HG03521 (cell line): ENCODE data around the gene CDKL5.
"Not testable (repeated sequence)": the region's sequence is repeated elsewhere in the genome, so short reads cannot be mapped to it uniquely, and the experiment has no call there.

Source experiments
- ATAC-seq: cut with Tn5 transposase; IDR thresholded peaks from one replicate; pipeline ENCODE4 v1.9.1; 2021; ENCODE audit warnings: mild to moderate bottlenecking, moderate library complexity; ENCODE audit not compliant: unreplicated experiment

CDKL5 gene

GRCh38 chrX:18573556-18573955, 148.1 kb downstream of the CDKL5 start:
- ATAC-seq, result no peak

GRCh38 chrX:18574591-18574990, 149.2 kb downstream of the CDKL5 start:
- ATAC-seq, result no peak

- ATAC-seq, result no peak
Observed at GRCh38 chrX:18575744-18576143, 150.3 kb downstream of the CDKL5 start.

GRCh38 chrX:18577400-18577799, 152.0 kb downstream of the CDKL5 start:
- ATAC-seq, result no peak

GRCh38 chrX:18578546-18578945, 153.1 kb downstream of the CDKL5 start:
- no peak for ATAC-seq

GRCh38 chrX:18579495-18579894, 154.1 kb downstream of the CDKL5 start:
- no peak for ATAC-seq

GRCh38 chrX:18582910-18583493, 157.6 kb downstream of the CDKL5 start:
- no peak for ATAC-seq

GRCh38 chrX:18589292-18589691, 163.9 kb downstream of the CDKL5 start:
- not testable (repeated sequence) for ATAC-seq

- no peak for ATAC-seq
Observed at GRCh38 chrX:18591834-18592233, 166.4 kb downstream of the CDKL5 start.

GRCh38 chrX:18594079-18594478, 168.7 kb downstream of the CDKL5 start:
- ATAC-seq, result no peak

- no peak for ATAC-seq
Observed at GRCh38 chrX:18596096-18596495, 170.7 kb downstream of the CDKL5 start.

GRCh38 chrX:18598413-18598812, 173.0 kb downstream of the CDKL5 start:
- no peak for ATAC-seq

- ATAC-seq, result no peak
Observed at GRCh38 chrX:18607966-18608365, 182.6 kb downstream of the CDKL5 start.

- no peak for ATAC-seq
Observed at GRCh38 chrX:18613930-18614639, 188.7 kb downstream of the CDKL5 start.

GRCh38 chrX:18616688-18617406, 191.4 kb downstream of the CDKL5 start:
- ATAC-seq, result no peak

GRCh38 chrX:18617407-18617750, 192.0 kb downstream of the CDKL5 start:
- no peak for ATAC-seq

GRCh38 chrX:18619288-18619687, 193.9 kb downstream of the CDKL5 start:
- no peak for ATAC-seq

GRCh38 chrX:18620349-18620748, 194.9 kb downstream of the CDKL5 start:
- no peak for ATAC-seq

- no peak for ATAC-seq
Observed at GRCh38 chrX:18624599-18624998, 199.2 kb downstream of the CDKL5 start.

GRCh38 chrX:18630934-18631333, 205.5 kb downstream of the CDKL5 start:
- no peak for ATAC-seq

GRCh38 chrX:18638398-18638797, 213.0 kb downstream of the CDKL5 start:
- no peak for ATAC-seq

- no peak for ATAC-seq
Observed at GRCh38 chrX:18639280-18639679, 213.9 kb downstream of the CDKL5 start.
